C4-2B (cell line): ENCODE data around the gene SUGP2.
"Not testable (repeated sequence)": the region's sequence is repeated elsewhere in the genome, so short reads cannot be mapped to it uniquely, and the experiment has no call there.

Source experiments
- H3K27ac ChIP-seq: fragments of 450-650 bp; 2 replicates; pipeline ENCODE4 v1.5.1; 2017
- ZFX ChIP-seq: fragments of 450-650 bp; IDR thresholded peaks from 2 replicates; pipeline ENCODE4 v1.6.1; 2017
- TF ChIP-seq, protein P1 (sequence below): fragments of 450-650 bp; conservative IDR thresholded peaks from 2 replicates; pipeline ENCODE4 v1.5.1; 2017; ENCODE audit warnings: mild to moderate bottlenecking

Gene SUGP2

DNA sequence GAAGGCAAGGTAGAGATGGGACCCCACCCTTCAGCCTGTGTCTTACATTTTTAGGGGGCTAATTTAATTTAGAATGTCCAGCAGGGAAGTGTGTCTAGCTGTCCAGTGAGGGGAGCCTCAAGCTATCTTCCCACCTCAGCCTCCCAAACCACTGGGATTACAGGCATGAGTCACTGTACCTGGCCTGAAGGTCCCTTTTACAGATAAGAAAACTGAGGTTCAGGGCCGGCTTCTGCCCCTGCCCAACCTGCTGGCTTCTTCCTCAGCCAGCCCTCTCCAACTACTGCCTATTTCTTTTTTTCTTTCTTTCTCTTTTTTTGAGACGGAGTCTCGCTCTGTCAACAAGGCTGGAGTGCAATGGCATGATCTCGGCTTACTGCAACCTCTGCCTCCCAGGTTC is 72.9 kb downstream of the SUGP2 start:
- TF ChIP-seq, protein P1, sequence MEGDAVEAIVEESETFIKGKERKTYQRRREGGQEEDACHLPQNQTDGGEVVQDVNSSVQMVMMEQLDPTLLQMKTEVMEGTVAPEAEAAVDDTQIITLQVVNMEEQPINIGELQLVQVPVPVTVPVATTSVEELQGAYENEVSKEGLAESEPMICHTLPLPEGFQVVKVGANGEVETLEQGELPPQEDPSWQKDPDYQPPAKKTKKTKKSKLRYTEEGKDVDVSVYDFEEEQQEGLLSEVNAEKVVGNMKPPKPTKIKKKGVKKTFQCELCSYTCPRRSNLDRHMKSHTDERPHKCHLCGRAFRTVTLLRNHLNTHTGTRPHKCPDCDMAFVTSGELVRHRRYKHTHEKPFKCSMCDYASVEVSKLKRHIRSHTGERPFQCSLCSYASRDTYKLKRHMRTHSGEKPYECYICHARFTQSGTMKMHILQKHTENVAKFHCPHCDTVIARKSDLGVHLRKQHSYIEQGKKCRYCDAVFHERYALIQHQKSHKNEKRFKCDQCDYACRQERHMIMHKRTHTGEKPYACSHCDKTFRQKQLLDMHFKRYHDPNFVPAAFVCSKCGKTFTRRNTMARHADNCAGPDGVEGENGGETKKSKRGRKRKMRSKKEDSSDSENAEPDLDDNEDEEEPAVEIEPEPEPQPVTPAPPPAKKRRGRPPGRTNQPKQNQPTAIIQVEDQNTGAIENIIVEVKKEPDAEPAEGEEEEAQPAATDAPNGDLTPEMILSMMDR = no peak
- TF ChIP-seq ZFX = no peak
- no peak overlapping the region for H3K27ac ChIP-seq

DNA sequence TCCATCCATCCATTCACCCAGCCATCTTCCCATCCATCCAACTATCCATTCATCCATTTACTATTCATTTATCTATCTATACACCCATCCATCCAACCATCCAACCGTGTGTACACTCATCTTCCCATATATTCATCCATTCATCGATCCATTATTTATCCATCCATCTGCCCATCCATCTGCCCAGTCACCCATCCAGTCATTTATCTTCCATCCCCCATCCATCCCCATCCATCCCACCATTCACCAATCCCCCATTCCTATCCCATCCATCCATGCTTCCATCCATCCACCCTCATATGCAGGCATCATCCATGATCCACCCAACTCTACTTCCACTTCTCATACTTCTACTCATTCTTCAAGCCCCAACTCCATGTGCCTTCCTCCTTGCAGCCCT is 78.3 kb downstream of the SUGP2 start:
- H3K27ac ChIP-seq = no peak overlapping the region
- no peak for TF ChIP-seq ZFX
- TF ChIP-seq, protein P1 = no peak

GRCh38 chr19:18954094-18954493 is 79.2 kb downstream of the SUGP2 start:
- H3K27ac ChIP-seq = no peak overlapping the region
- TF ChIP-seq, protein P1 = no peak
- no peak for TF ChIP-seq ZFX

GRCh38 chr19:18952364-18953003 is 80.8 kb downstream of the SUGP2 start:
- not testable (repeated sequence) for H3K27ac ChIP-seq

GRCh38 chr19:18951721-18952281 is 81.5 kb downstream of the SUGP2 start:
- TF ChIP-seq ZFX = no peak
- TF ChIP-seq, protein P1 = no peak

DNA sequence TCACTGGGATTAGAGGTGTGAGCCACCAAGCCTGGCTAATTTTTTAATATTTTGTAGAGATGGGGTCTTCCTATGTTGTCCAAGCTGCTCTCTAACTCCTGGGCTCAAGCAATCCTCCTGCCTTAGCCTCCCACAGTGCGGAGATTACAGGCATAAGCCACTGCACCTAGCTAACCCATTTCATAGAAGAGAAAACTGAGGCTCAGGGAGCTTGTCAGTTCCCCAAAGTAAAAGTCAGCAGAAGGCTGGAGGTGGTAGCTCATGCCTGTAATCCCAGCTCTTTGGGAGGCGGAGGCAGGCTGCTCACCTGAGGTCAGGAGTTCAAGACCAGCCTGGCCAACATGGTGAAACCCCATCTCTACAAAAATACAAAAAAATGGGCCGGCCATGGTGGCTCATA is 83.5 kb downstream of the SUGP2 start:
- no peak overlapping the region for H3K27ac ChIP-seq
- TF ChIP-seq ZFX = no peak
- TF ChIP-seq, protein P1 = no peak

More at GRCh38 chr19:18951721-18952281, 81.5 kb downstream of the SUGP2 start:
- no peak overlapping the region for H3K27ac ChIP-seq

GRCh38 chr19:18948976-18949356 is 84.4 kb downstream of the SUGP2 start:
- TF ChIP-seq, protein P1 = no peak
- TF ChIP-seq ZFX = no peak
- no peak overlapping the region for H3K27ac ChIP-seq
